DOHH2 (cell line): Measurements from ENCODE around the gene GPR3.

Experiments
- H3F3A ChIP-seq: fragments of 200-600 bp; sonication (generic), shearing (Covaris generic); 2 replicates; pipeline ENCODE4 v1.6.0; 2016; ENCODE audit warnings: antibody characterized with exemption, mild to moderate bottlenecking; ENCODE audit not compliant: control insufficient read depth, insufficient read depth
- H3K27ac ChIP-seq: fragments of 200-600 bp; sonication (generic); 2 replicates; pipeline ENCODE4 v1.5.1; 2014; ENCODE audit warnings: low read depth, mild to moderate bottlenecking, low read length, moderate library complexity
- H3K27me3 ChIP-seq: fragments of 200-600 bp; sonication (generic); 2 replicates; pipeline ENCODE4 v1.6.1; 2014; ENCODE audit warnings: mild to moderate bottlenecking, low read length, mixed read lengths; ENCODE audit not compliant: control insufficient read depth
- H3K36me3 ChIP-seq: fragments of 200-600 bp; sonication (generic); 2 replicates; pipeline ENCODE4 v1.6.1; 2014; ENCODE audit warnings: mild to moderate bottlenecking, low read length, moderate library complexity, mixed read lengths; ENCODE audit not compliant: control insufficient read depth
- H3K4me1 ChIP-seq: fragments of 200-600 bp; sonication (generic); 2 replicates; pipeline ENCODE4 v1.6.1; 2014; ENCODE audit warnings: mild to moderate bottlenecking, low read length, mixed read lengths; ENCODE audit not compliant: control insufficient read depth
- H3K4me2 ChIP-seq: fragments of 200-600 bp; sonication (generic); 2 replicates; pipeline ENCODE4 v1.6.0; 2014; ENCODE audit warnings: mild to moderate bottlenecking, low read length, moderate library complexity
- H3K4me3 ChIP-seq: fragments of 200-600 bp; sonication (generic); 2 replicates; pipeline ENCODE4 v1.5.1; 2014; ENCODE audit warnings: mild to moderate bottlenecking, low read length, mixed read lengths
- H3K79me2 ChIP-seq: fragments of 200-600 bp; sonication (generic); 2 replicates; pipeline ENCODE4 v1.6.1; 2014; ENCODE audit warnings: mild to moderate bottlenecking, low read length, mixed read lengths; ENCODE audit not compliant: control insufficient read depth
- H3K9me2 ChIP-seq: fragments of 200-600 bp; sonication (generic); replicated peaks from 2 replicates; pipeline ENCODE4 v1.6.1; 2014; ENCODE audit warnings: mild to moderate bottlenecking, low read length, mixed read lengths; ENCODE audit not compliant: control insufficient read depth
- H3K9me3 ChIP-seq: fragments of 200-600 bp; sonication (generic); 2 replicates; pipeline ENCODE4 v1.6.1; 2014; ENCODE audit warnings: antibody characterized with exemption, low read length, mixed read lengths; ENCODE audit not compliant: control insufficient read depth, insufficient read depth
- H4K20me1 ChIP-seq: fragments of 200-600 bp; sonication (generic); 2 replicates; pipeline ENCODE4 v1.6.0; 2014; ENCODE audit warnings: low read depth, mild to moderate bottlenecking, antibody characterized with exemption, low read length, moderate library complexity; ENCODE audit not compliant: control insufficient read depth, insufficient read depth
- CTCF ChIP-seq: fragments of 200-600 bp; sonication (generic); IDR thresholded peaks from one replicate; pipeline ENCODE4 v1.5.1; 2014; ENCODE audit warnings: antibody characterized with exemption, mild to moderate bottlenecking, low read depth, low read length; ENCODE audit not compliant: poor library complexity, severe bottlenecking
- EZH2phosphoT487 ChIP-seq: fragments of 200-600 bp; sonication (generic); IDR thresholded peaks from 2 replicates; pipeline ENCODE4 v1.6.1; 2017; ENCODE audit warnings: borderline replicate concordance, mild to moderate bottlenecking, antibody characterized with exemption, low read length, moderate library complexity, mixed read lengths

GPR3 gene

GRCh38 chr1:27413004-27413403 is 20.6 kb downstream of the GPR3 start:
- H3K27ac ChIP-seq = no peak overlapping the region
- H3K4me2 ChIP-seq = no peak overlapping the region
- no peaks in the 10 kb centered on the region; the same call in 1 of the 2 replicates for H3F3A ChIP-seq
- no peak for TF ChIP-seq CTCF
- TF ChIP-seq EZH2phosphoT487 = no peak
- H4K20me1 ChIP-seq = no peaks in the 10 kb centered on the region
- peaks cover 81% of the 10 kb centered on the region for H3K36me3 ChIP-seq
- no peaks in the 10 kb centered on the region for H3K79me2 ChIP-seq
- no peaks in the 10 kb centered on the region for H3K9me3 ChIP-seq
- H3K4me1 ChIP-seq = 0 out of 2 replicates have a peak, but pooled peaks cover 3% of the 10 kb centered on the region
- H3K9me2 ChIP-seq = no peaks in the 10 kb centered on the region
- no peak overlapping the region for H3K4me3 ChIP-seq
- H3K27me3 ChIP-seq = no peaks in the 10 kb centered on the region

- Histone ChIP-seq H3F3A (no peaks in the 10 kb centered on the region; the same call in 1 of the 2 replicates), H3K27me3 (no peaks in the 10 kb centered on the region), H3K9me3 (no peaks in the 10 kb centered on the region), H3K27ac (no peak overlapping the region), H4K20me1 (no peaks in the 10 kb centered on the region), H3K36me3 (peaks cover 91% of the 10 kb centered on the region), H3K79me2 (no peaks in the 10 kb centered on the region), H3K4me1 (0 out of 2 replicates have a peak, but pooled peaks cover 3% of the 10 kb centered on the region), H3K4me3 (no peak overlapping the region), H3K4me2 (no peak overlapping the region), H3K9me2 (no peaks in the 10 kb centered on the region)
- TF ChIP-seq EZH2phosphoT487 (no peak), CTCF (no peak)
Measured at GRCh38 chr1:27414091-27414490, 21.7 kb downstream of the GPR3 start.

GRCh38 chr1:27416387-27417111 is 24.1 kb downstream of the GPR3 start:
- Histone ChIP-seq H3F3A (no peaks in the 10 kb centered on the region; the same call in 1 of the 2 replicates), H3K4me1 (peaks cover 7% of the 10 kb centered on the region; the same call in 1 of the 2 replicates), H3K9me3 (no peaks in the 10 kb centered on the region), H4K20me1 (no peaks in the 10 kb centered on the region), H3K9me2 (no peaks in the 10 kb centered on the region), H3K4me3 (no peak overlapping the region), H3K4me2 (no peak overlapping the region), H3K36me3 (peaks cover 76% of the 10 kb centered on the region), H3K27ac (no peak overlapping the region), H3K79me2 (peaks cover 7% of the 10 kb centered on the region), H3K27me3 (no peaks in the 10 kb centered on the region)
- TF ChIP-seq EZH2phosphoT487 (no peak), CTCF (peak; percentile 93)
